Kidney glomerular epithelial cell (primary cell): ENCODE measurements around the gene RFX7.

ENCODE experiments used
- DNase-seq: peaks from one replicate; lab custom pipeline; 2025; lab: John Stamatoyannopoulos, UW

Gene RFX7

GRCh38 chr15:56045068-56045748 is 198.5 kb downstream of the RFX7 start:
- DNase-seq, result no peak

DNA sequence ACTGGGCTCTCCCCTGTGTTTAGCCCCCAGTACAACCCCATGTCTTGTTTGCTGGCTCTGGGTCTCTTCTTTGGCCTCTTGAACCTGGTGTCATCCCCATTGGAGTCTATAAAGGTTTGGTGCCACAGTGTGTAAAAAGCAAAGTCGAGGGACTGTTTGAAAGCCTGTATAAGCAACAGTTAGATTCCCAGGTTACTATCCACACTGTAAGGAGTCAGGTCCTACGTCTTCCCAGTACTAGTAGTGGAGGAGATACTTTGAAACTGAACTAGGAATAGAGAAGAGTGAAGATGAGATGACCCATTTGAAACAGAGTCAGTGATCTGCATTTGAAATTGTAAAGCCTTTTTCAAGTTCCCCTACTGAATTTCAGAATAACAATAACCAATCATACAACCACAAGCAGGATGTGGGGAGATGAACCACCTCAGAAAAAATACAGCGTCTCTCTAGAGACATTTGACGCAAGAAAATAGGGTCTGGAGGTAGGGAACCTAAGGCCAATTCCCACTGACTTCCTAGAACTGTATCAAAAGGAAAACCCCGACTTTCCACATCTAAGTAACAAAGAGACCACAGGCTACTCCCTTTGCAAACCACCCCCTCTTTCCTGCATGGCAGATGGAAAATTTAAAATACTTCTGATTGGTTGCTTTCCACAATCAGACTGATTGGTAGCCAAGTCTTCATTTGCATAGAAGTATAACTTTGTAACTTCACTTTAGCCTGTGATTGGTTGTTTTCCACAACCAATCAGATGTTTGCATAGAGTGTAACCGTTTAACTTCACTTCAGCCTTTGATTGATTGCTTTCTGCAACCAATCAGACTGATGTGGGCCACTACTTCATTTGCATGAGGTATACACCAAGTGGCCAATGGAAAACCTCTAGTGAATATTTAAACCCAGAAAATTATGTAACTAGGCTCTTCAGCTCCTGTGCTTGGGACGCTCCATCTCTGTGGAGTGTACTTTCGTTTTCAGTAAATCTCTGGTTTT is 200.4 kb downstream of the RFX7 start:
- DNase-seq, result no peak

DNA sequence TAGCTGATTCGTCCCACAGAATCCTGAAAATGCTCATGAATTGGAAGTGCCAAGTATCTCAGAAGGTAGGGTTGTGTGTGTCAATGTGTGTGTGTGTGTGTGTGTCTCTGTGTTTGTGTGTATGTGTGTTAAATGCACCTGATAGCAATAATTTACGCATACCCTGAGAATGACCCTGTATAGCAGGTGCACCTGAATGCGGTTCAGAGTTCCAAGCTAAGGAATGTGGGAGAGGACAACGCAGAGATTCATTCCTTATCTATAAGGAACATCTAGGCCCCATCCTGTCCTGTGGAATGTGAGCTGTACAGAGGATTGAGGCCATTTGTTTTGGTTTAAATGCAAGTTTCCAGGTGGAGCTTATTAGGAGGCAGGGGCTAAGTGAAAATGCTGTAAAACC is 201.2 kb downstream of the RFX7 start:
- no peak for DNase-seq

DNA sequence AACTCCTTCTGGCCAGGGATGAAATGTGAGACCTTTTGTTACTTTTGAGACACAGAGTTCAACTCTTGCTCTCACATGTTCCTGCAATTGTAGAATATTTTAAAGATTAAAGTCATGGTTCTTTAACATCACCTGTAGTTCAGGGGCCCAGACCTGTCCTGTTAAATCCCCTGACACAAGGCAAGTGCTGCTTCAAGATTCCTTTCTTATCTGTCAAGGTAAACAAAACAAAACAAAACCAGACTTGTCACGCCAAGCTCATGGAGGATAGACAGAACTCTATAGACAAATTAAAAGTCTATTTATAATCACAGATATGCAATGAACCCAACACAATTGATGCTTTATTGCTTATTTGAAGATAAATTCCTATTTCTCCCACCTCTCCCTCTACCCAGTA is 201.6 kb downstream of the RFX7 start:
- DNase-seq, result no peak

GRCh38 chr15:56040081-56041035 is 203.3 kb downstream of the RFX7 start:
- peak; percentile 81 for DNase-seq

DNA sequence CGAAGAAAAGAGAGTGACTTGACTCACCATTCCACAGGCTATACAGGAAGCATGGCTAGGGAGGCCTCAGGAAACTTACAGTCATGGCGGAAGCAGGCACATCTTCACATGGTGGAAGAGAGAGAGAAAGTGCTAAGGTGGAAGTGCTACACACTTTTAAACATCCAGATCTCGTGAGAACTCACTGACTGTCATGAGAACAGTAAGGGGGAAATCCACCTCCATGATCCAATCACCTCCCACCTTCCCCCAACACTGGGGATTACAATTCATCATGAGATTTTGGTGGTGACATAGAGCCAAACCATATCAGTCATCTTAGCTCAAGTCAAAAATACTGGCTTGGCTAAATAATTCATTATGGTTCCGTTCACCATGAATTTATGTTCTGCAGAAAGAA is 205.0 kb downstream of the RFX7 start:
- no peak for DNase-seq

DNA sequence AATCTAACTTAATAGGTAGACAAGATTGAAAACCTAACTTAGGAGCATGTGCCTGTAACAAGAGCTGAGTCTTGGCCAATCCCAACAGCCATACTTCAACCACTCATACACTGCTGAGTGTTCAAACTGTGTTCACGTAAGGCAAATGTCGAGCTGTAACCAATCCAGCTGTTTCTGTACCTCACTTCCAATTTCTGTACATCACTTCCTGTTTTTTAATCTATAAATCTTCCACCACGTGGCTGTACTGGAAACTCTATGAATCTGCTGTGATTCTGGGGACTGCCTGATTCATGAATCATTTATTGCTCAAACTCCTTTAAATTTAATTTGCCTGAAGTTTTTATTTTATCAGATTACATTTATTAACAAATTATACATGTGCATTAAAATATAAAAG is 205.7 kb downstream of the RFX7 start:
- DNase-seq, result no peak
